HEK293 (cell line): ENCODE results near the gene TMEM187.

Experiments used
- ATF2 ChIP-seq: fragments of 450-650 bp; formaldehyde crosslinking; IDR thresholded peaks from 2 replicates; pipeline ENCODE4 v1.5.1; 2016; ENCODE audit warnings: missing biosample characterization, missing genetic modification characterization, low read depth
- BCL11B ChIP-seq: fragments of 450-650 bp; formaldehyde crosslinking; IDR thresholded peaks from 2 replicates; pipeline ENCODE4 v1.5.1; 2016; ENCODE audit warnings: low read depth, missing biosample characterization, missing genetic modification characterization
- EGR2 ChIP-seq: fragments of 450-650 bp; formaldehyde crosslinking; IDR thresholded peaks from 2 replicates; pipeline ENCODE4 v1.5.1; 2016; ENCODE audit warnings: low read depth, missing biosample characterization, missing genetic modification characterization
- HOXD13 ChIP-seq: sonication (generic); formaldehyde crosslinking; IDR thresholded peaks from 2 replicates; pipeline ENCODE4 v1.8.0; 2022; ENCODE audit warnings: missing genetic modification reagents, borderline replicate concordance
- KLF16 ChIP-seq: fragments of 450-650 bp; formaldehyde crosslinking; IDR thresholded peaks from 2 replicates; pipeline ENCODE4 v1.5.1; 2017; ENCODE audit warnings: missing biosample characterization, missing genetic modification characterization
- KLF17 ChIP-seq: fragments of 450-650 bp; formaldehyde crosslinking; IDR thresholded peaks from 2 replicates; pipeline ENCODE4 v1.5.1; 2016; ENCODE audit warnings: missing biosample characterization, missing genetic modification characterization
- KLF8 ChIP-seq: fragments of 450-650 bp; formaldehyde crosslinking; IDR thresholded peaks from 2 replicates; pipeline ENCODE4 v1.5.1; 2016; ENCODE audit warnings: missing biosample characterization, missing genetic modification characterization
- PRDM6 ChIP-seq: fragments of 450-650 bp; formaldehyde crosslinking; IDR thresholded peaks from 2 replicates; pipeline ENCODE4 v1.5.1; 2017; ENCODE audit warnings: missing biosample characterization, missing genetic modification characterization
- REST ChIP-seq: fragments of 450-650 bp; formaldehyde crosslinking; IDR thresholded peaks from 2 replicates; pipeline ENCODE4 v1.5.1; 2016; ENCODE audit warnings: missing biosample characterization, missing genetic modification characterization
- SALL2 ChIP-seq: fragments of 450-650 bp; formaldehyde crosslinking; IDR thresholded peaks from 2 replicates; pipeline ENCODE4 v1.5.0; 2017; ENCODE audit warnings: missing biosample characterization, mild to moderate bottlenecking, missing genetic modification characterization, borderline replicate concordance
- SP7 ChIP-seq: fragments of 450-650 bp; formaldehyde crosslinking; IDR thresholded peaks from 2 replicates; pipeline ENCODE4 v1.5.1; 2016; ENCODE audit warnings: missing biosample characterization, missing genetic modification characterization
- ZBTB17 ChIP-seq: fragments of 450-650 bp; formaldehyde crosslinking; IDR thresholded peaks from 2 replicates; pipeline ENCODE4 v1.5.1; 2016; ENCODE audit warnings: missing biosample characterization, missing genetic modification characterization
- ZBTB26 ChIP-seq: fragments of 450-650 bp; formaldehyde crosslinking; optimal IDR thresholded peaks from 2 replicates; pipeline ENCODE3; 2016; ENCODE audit warnings: missing biosample characterization, mild to moderate bottlenecking, missing genetic modification characterization
- ZBTB6 ChIP-seq: fragments of 450-650 bp; formaldehyde crosslinking; IDR thresholded peaks from 2 replicates; pipeline ENCODE4 v1.5.1; 2017; ENCODE audit warnings: missing biosample characterization, missing genetic modification characterization
- ZEB2 ChIP-seq: fragments of 450-650 bp; formaldehyde crosslinking; IDR thresholded peaks from 2 replicates; pipeline ENCODE4 v1.5.1; 2016; ENCODE audit warnings: missing biosample characterization, missing genetic modification characterization
- ZNF19 ChIP-seq: fragments of 450-650 bp; formaldehyde crosslinking; IDR thresholded peaks from 2 replicates; pipeline ENCODE4; 2016; ENCODE audit warnings: missing biosample characterization, missing genetic modification characterization, low read depth
- ZNF311 ChIP-seq: fragments of 450-650 bp; formaldehyde crosslinking; IDR thresholded peaks from 2 replicates; pipeline ENCODE4 v1.5.1; 2017; ENCODE audit warnings: missing biosample characterization, missing genetic modification characterization, borderline replicate concordance
- ZNF398 ChIP-seq: fragments of 450-650 bp; formaldehyde crosslinking; IDR thresholded peaks from 2 replicates; pipeline ENCODE4 v1.5.1; 2017; ENCODE audit warnings: missing biosample characterization, missing genetic modification characterization
- ZNF404 ChIP-seq: fragments of 450-650 bp; formaldehyde crosslinking; IDR thresholded peaks from 2 replicates; pipeline ENCODE4 v1.5.1; 2017; ENCODE audit warnings: missing biosample characterization, missing genetic modification characterization
- ZNF416 ChIP-seq: fragments of 450-650 bp; formaldehyde crosslinking; IDR thresholded peaks from 2 replicates; pipeline ENCODE4 v1.5.1; 2016; ENCODE audit warnings: missing biosample characterization, missing genetic modification characterization
- ZNF561 ChIP-seq: fragments of 450-650 bp; IDR thresholded peaks from 2 replicates; pipeline ENCODE4 v1.5.1; 2018; ENCODE audit warnings: missing biosample characterization, missing genetic modification characterization, borderline replicate concordance
- ZNF571 ChIP-seq: fragments of 450-650 bp; formaldehyde crosslinking; IDR thresholded peaks from 2 replicates; pipeline ENCODE4 v1.5.0; 2017; ENCODE audit warnings: missing biosample characterization, missing genetic modification characterization
- ZNF624 ChIP-seq: fragments of 450-650 bp; formaldehyde crosslinking; IDR thresholded peaks from 2 replicates; pipeline ENCODE4 v1.5.1; 2017; ENCODE audit warnings: missing biosample characterization, missing genetic modification characterization
- ZNF639 ChIP-seq: fragments of 450-650 bp; formaldehyde crosslinking; IDR thresholded peaks from 2 replicates; pipeline ENCODE4 v1.5.1; 2016; ENCODE audit warnings: missing biosample characterization, missing genetic modification characterization
- ZNF670 ChIP-seq: fragments of 450-650 bp; formaldehyde crosslinking; IDR thresholded peaks from 2 replicates; pipeline ENCODE4 v1.5.1; 2016; ENCODE audit warnings: missing biosample characterization, missing genetic modification characterization, low read depth
- ZNF785 ChIP-seq: fragments of 450-650 bp; formaldehyde crosslinking; IDR thresholded peaks from 2 replicates; pipeline ENCODE4 v1.5.1; 2016; ENCODE audit warnings: missing biosample characterization, missing genetic modification characterization
- ZSCAN23 ChIP-seq: fragments of 450-650 bp; formaldehyde crosslinking; IDR thresholded peaks from 2 replicates; pipeline ENCODE4 v1.5.1; 2016; ENCODE audit warnings: missing biosample characterization, missing genetic modification characterization
- ZXDB ChIP-seq: fragments of 450-650 bp; formaldehyde crosslinking; IDR thresholded peaks from 2 replicates; pipeline ENCODE4 v1.5.1; 2016; ENCODE audit warnings: missing biosample characterization, missing genetic modification characterization

TMEM187 gene

GRCh38 chrX:153971124-153971449 lies 1.5 kb upstream of the TMEM187 start (continued):
- TF ChIP-seq ATF2 (tag by site-specific recombination) (no peak), ZNF404 (tag by site-specific recombination) (no peak), PRDM6 (tag by site-specific recombination) (no peak), ZNF624 (no peak), KLF16 (tag by site-specific recombination) (peak; percentile 36; the same call in 1 of the 2 replicates), ZXDB (tag by site-specific recombination) (peak; percentile 6; the same call in 1 of the 2 replicates), REST (no peak), ZNF571 (tag by site-specific recombination) (no peak), SP7 (tag by site-specific recombination) (no peak), ZNF639 (no peak), ZSCAN23 (tag by site-specific recombination) (0 out of 2 replicates have a peak, but pooled peaks have one; percentile 13), KLF17 (tag by site-specific recombination) (no peak; the same call in 1 of the 2 replicates), BCL11B (no peak), ZBTB26 (tag by site-specific recombination) (no peak), ZBTB6 (tag by site-specific recombination) (no peak), ZBTB17 (tag by site-specific recombination) (no peak), ZNF19 (tag by site-specific recombination) (no peak), ZNF416 (tag by site-specific recombination) (no peak), ZNF561 (0 out of 2 replicates have a peak, but pooled peaks have one; percentile 31), ZNF398 (no peak), EGR2 (tag by site-specific recombination) (peak; percentile 51), ZNF670 (no peak), KLF8 (peak; percentile 86; the same call in 1 of the 2 replicates), ZEB2 (tag by site-specific recombination) (peak; percentile 66), ZNF785 (tag by site-specific recombination) (no peak), SALL2 (tag by site-specific recombination) (no peak), ZNF311 (tag by site-specific recombination) (no peak), HOXD13 (CRISPR knock-in tag) (no peak)
